IMR-90 (cell line): ENCODE measurements around the gene RNASEH2B. TPM values are rescaled to one million over a fixed set of nuclear protein-coding genes. Genes with fewer than 3 reads are reported as not detected.

ENCODE experiments used
- ATAC-seq: fragments of 200-7000 bp; cut with Tn5 transposase; 2 replicates; pipeline ENCODE4 v1.9.1; 2020; ENCODE audit warnings: low read depth, mild to moderate bottlenecking, moderate library complexity
- BruUV-seq: library from RNA; stranded (reverse); fragments of 400-500 nt; replicated peaks from 2 replicates; lab custom pipeline; 2021; lab: Mats Ljungman, UMichigan
- CTCF ChIA-PET: fragments of 300-600 bp; formaldehyde crosslinking; extraction: SDS; loops from one replicate; lab custom pipeline; 2021; ENCODE audit warnings: antibody characterized with exemption; lab: Yijun Ruan, JAX
- POLR2A ChIA-PET: fragments of 300-600 bp; sonication (Branson Sonifier 250); formaldehyde crosslinking; loops from one replicate; lab custom pipeline; 2022; ENCODE audit warnings: antibody characterized with exemption; ENCODE audit not compliant: unreplicated experiment; lab: Charles Lee
- DNase-seq: peaks from one replicate; pipeline ENCODE4 v3.0.0; 2013
- H2AFZ ChIP-seq: replicated peaks from 2 replicates; pipeline ENCODE3; 2013; ENCODE audit warnings: low read length, mild to moderate bottlenecking; ENCODE audit not compliant: poor library complexity
- H2AK5ac ChIP-seq: 2 replicates; pipeline ENCODE4 v1.6.1; 2013; ENCODE audit warnings: low read depth, low read length, inconsistent platforms
- H2AK9ac ChIP-seq: replicated peaks from 2 replicates; pipeline ENCODE3; 2013; ENCODE audit warnings: mild to moderate bottlenecking, low read depth, low read length, moderate library complexity; ENCODE audit not compliant: poor library complexity
- H2BK120ac ChIP-seq: 2 replicates; pipeline ENCODE4 v1.6.1; 2013; ENCODE audit warnings: low read depth, low read length, inconsistent platforms
- H2BK15ac ChIP-seq: 3 replicates; pipeline ENCODE4 v1.6.1; 2013; ENCODE audit warnings: low read depth, low read length, inconsistent platforms
- H2BK20ac ChIP-seq: 2 replicates; pipeline ENCODE4 v1.6.1; 2013; ENCODE audit warnings: low read depth, mild to moderate bottlenecking, inconsistent platforms, low read length, moderate library complexity
- H2BK5ac ChIP-seq: 2 replicates; pipeline ENCODE4 v1.6.1; 2013; ENCODE audit warnings: mild to moderate bottlenecking, low read depth, low read length, inconsistent platforms; ENCODE audit not compliant: poor library complexity, severe bottlenecking
- H3K14ac ChIP-seq: replicated peaks from 2 replicates; pipeline ENCODE4 v1.6.1; 2013; ENCODE audit warnings: low read depth, low read length, inconsistent platforms
- H3K18ac ChIP-seq: 2 replicates; pipeline ENCODE4 v1.6.1; 2013; ENCODE audit warnings: low read depth, low read length, control low read depth
- H3K23ac ChIP-seq: 2 replicates; pipeline ENCODE4 v1.6.1; 2013; ENCODE audit warnings: low read depth, low read length, inconsistent platforms
- H3K27ac ChIP-seq: 2 replicates; pipeline ENCODE4 v1.5.1; 2013; ENCODE audit warnings: mild to moderate bottlenecking, control low read depth, low read length; ENCODE audit not compliant: insufficient read depth
- H3K27me3 ChIP-seq: 2 replicates; pipeline ENCODE4 v1.6.1; 2013; ENCODE audit warnings: low read length; ENCODE audit not compliant: control insufficient read depth, insufficient read depth
- H3K36me3 ChIP-seq: 2 replicates; pipeline ENCODE4 v1.6.1; 2013; ENCODE audit warnings: low read length, mixed read lengths; ENCODE audit not compliant: control insufficient read depth, insufficient read depth
- H3K4ac ChIP-seq: 2 replicates; pipeline ENCODE4 v1.6.1; 2013; ENCODE audit warnings: low read depth, low read length, inconsistent platforms
- H3K4me1 ChIP-seq: 2 replicates; pipeline ENCODE4 v1.6.1; 2013; ENCODE audit warnings: low read length, mixed read lengths; ENCODE audit not compliant: control insufficient read depth, insufficient read depth
- H3K4me2 ChIP-seq: 2 replicates; pipeline ENCODE4 v1.6.1; 2013; ENCODE audit warnings: low read depth, mild to moderate bottlenecking, control low read depth, low read length, moderate library complexity
- H3K4me3 ChIP-seq: 2 replicates; pipeline ENCODE4 v1.5.1; 2013; ENCODE audit warnings: low read depth, mild to moderate bottlenecking, control low read depth, low read length, moderate library complexity; ENCODE audit not compliant: insufficient read depth
- H3K56ac ChIP-seq: 2 replicates; pipeline ENCODE4 v1.6.1; 2013; ENCODE audit warnings: low read length, inconsistent platforms; ENCODE audit not compliant: insufficient read depth; ENCODE audit errors: extremely low read depth
- H3K79me1 ChIP-seq, 2 experiments: 2 replicates each; pipeline ENCODE4 v1.6.1; 2013; ENCODE audit warnings: low read length in 2 of 2, inconsistent platforms in 1 of 2, low read depth in 1 of 2
- H3K9ac ChIP-seq: 2 replicates; pipeline ENCODE4 v1.6.1; 2013; ENCODE audit warnings: low read depth, low read length, control low read depth
- H3K9me1 ChIP-seq: 2 replicates; pipeline ENCODE4 v1.6.1; 2013; ENCODE audit warnings: low read length, inconsistent platforms; ENCODE audit not compliant: insufficient read depth
- H3K9me3 ChIP-seq: 2 replicates; pipeline ENCODE4 v1.6.1; 2013; ENCODE audit warnings: low read length; ENCODE audit not compliant: control insufficient read depth, insufficient read depth
- H4K20me1 ChIP-seq: 2 replicates; pipeline ENCODE4 v1.6.1; 2013; ENCODE audit warnings: low read length, inconsistent platforms; ENCODE audit not compliant: insufficient read depth
- H4K5ac ChIP-seq: 2 replicates; pipeline ENCODE4 v1.6.1; 2013; ENCODE audit warnings: mild to moderate bottlenecking, low read depth, low read length, control low read depth
- H4K8ac ChIP-seq, 2 experiments: 2 replicates each; pipeline ENCODE4 v1.6.1; 2013; ENCODE audit warnings: low read depth in 2 of 2, low read length in 2 of 2, control low read depth in 1 of 2, inconsistent platforms in 1 of 2
- H4K91ac ChIP-seq: 2 replicates; pipeline ENCODE4 v1.6.1; 2013; ENCODE audit warnings: low read depth, low read length, inconsistent platforms; ENCODE audit not compliant: insufficient read depth
- BHLHE40 ChIP-seq: fragments of 150-350 bp; IDR thresholded peaks from 2 replicates; pipeline ENCODE4 v1.6.1; 2016; ENCODE audit warnings: mild to moderate bottlenecking, low read depth, low read length
- CEBPB ChIP-seq: IDR thresholded peaks from 2 replicates; pipeline ENCODE4 v1.6.1; 2012; ENCODE audit warnings: low read depth, low read length, improper control_type of control experiment
- CHD1 ChIP-seq: IDR thresholded peaks from 2 replicates; pipeline ENCODE4 v1.6.1; 2012; ENCODE audit warnings: low read depth, low read length, improper control_type of control experiment
- FOS ChIP-seq: fragments of 150-350 bp; IDR thresholded peaks from 2 replicates; pipeline ENCODE4 v1.6.1; 2016; ENCODE audit warnings: low read depth, low read length
- MAFK ChIP-seq: IDR thresholded peaks from 2 replicates; pipeline ENCODE4 v1.6.1; 2012; ENCODE audit warnings: low read depth, low read length, improper control_type of control experiment
- MAZ ChIP-seq: IDR thresholded peaks from 2 replicates; pipeline ENCODE4 v1.6.1; 2012; ENCODE audit warnings: low read depth, mild to moderate bottlenecking, low read length, improper control_type of control experiment, moderate library complexity, borderline replicate concordance
- MXI1 ChIP-seq: IDR thresholded peaks from 2 replicates; pipeline ENCODE4 v1.6.1; 2012; ENCODE audit warnings: low read depth, mild to moderate bottlenecking, low read length, moderate library complexity, borderline replicate concordance
- NFE2L2 ChIP-seq: fragments of 150-350 bp; IDR thresholded peaks from 2 replicates; pipeline ENCODE4 v1.6.1; 2016; ENCODE audit warnings: low read depth, mild to moderate bottlenecking, low read length
- POLR2A ChIP-seq: IDR thresholded peaks from 2 replicates; pipeline ENCODE4 v1.6.1; 2012; ENCODE audit warnings: mild to moderate bottlenecking, low read depth, low read length
- RAD21 ChIP-seq: IDR thresholded peaks from 2 replicates; pipeline ENCODE4 v1.6.1; 2012; ENCODE audit warnings: low read length, improper control_type of control experiment
- RCOR1 ChIP-seq: IDR thresholded peaks from 2 replicates; pipeline ENCODE4 v1.6.1; 2012; ENCODE audit warnings: mild to moderate bottlenecking, low read length, improper control_type of control experiment; ENCODE audit not compliant: insufficient replicate concordance
- RFX5 ChIP-seq: IDR thresholded peaks from 2 replicates; pipeline ENCODE4 v1.8.0; 2012; ENCODE audit warnings: low read depth, mild to moderate bottlenecking, low read length, moderate library complexity
- SMC3 ChIP-seq: fragments of 150-350 bp; IDR thresholded peaks from 2 replicates; pipeline ENCODE4 v1.6.1; 2016; ENCODE audit warnings: low read depth, mild to moderate bottlenecking, antibody characterized with exemption, low read length, moderate library complexity
- WGBS, 2 experiments: methylation state at CpG; one replicate each; pipeline versions ENCODE4 v1.1.5 to v1.1.7; 2013; ENCODE audit warnings: missing lambda C conversion rate in 2 of 2; ENCODE audit not compliant: insufficient read length in 1 of 2; ENCODE audit errors: extremely low coverage in 2 of 2; 5-methylcytosine and 5-hydroxymethylcytosine counted together
- dilution Hi-C: fragments of 300-500 bp; cut with HindIII; formaldehyde crosslinking; loops from one replicate; pipeline ENCODE4 v1.14.3; 2018; ENCODE audit warnings: low sequenced_read_pairs; ENCODE audit not compliant: unreplicated experiment
- in situ Hi-C: fragments of 300-500 bp; cut with MboI; formaldehyde crosslinking; loops from 3 replicates; pipeline ENCODE4 v1.14.3; 2019; ENCODE audit warnings: low sequenced_read_pairs, inconsistent platforms, mixed read lengths
- intact Hi-C: fragments of 100-400 bp; cut with micrococcal nuclease; formaldehyde crosslinking; loops from 2 replicates; pipeline ENCODE4 v1.10.0; 2022
- polyA plus RNA-seq, 3 experiments: library from polyadenylated mRNA; depleted of rRNA; stranded (reverse); fragments of >200 nt; gene quantifications; 2 replicates each; pipeline ENCODE4 v1.2.3, GENCODE V29; 2012; ENCODE audit warnings: low replicate concordance in 1 of 3
- total RNA-seq: library from RNA; depleted of rRNA; stranded (reverse); fragments of >200 nt; gene quantifications from 2 replicates; pipeline ENCODE4 v1.2.3, GENCODE V29; 2012
- TF ChIP-seq, protein P1 (sequence below): conservative IDR thresholded peaks from 2 replicates; pipeline ENCODE4 v1.5.1; 2012; ENCODE audit warnings: mild to moderate bottlenecking, low read depth, low read length, improper control_type of control experiment
- TF ChIP-seq, protein P2 (sequence below): fragments of 150-350 bp; IDR thresholded peaks from 2 replicates; pipeline ENCODE4 v1.6.1; 2017; ENCODE audit warnings: mild to moderate bottlenecking, antibody characterized with exemption, low read length, low read depth
- TF ChIP-seq, protein P3 (sequence below): fragments of 150-350 bp; IDR thresholded peaks from 2 replicates; pipeline ENCODE4 v1.6.1; 2016; ENCODE audit warnings: low read depth, mild to moderate bottlenecking, low read length, moderate library complexity, borderline replicate concordance

The RNASEH2B gene
- total and polyA plus RNA-seq, 2 of the 4 experiments (the other 2 are of a cell fraction) = 11.2 to 14.2 TPM

DNA sequence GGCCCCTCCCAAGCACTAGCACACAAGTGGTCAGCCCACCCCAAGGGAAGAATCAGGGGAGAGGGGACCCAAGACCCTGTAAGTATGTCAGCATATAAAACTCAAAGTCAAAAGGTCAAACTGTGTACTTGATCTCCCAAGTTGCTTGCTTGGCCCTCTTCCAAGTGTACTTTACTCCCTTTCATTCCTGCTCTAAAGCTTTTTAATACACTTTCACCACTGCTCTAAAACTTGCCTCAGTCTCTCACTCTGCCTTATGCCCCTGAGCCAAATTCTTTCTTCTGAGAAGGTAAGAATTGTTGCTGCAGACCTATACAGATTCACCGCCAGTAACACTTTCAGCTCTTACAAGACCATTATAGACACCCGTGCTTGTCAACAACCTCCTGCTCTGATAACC is 15.1 kb upstream of the RNASEH2B start:
- Histone ChIP-seq H2BK120ac (no peak overlapping the region), H3K56ac (no peak overlapping the region), H4K8ac (no peak overlapping the region), H4K20me1 (no peaks in the 10 kb centered on the region), H3K9ac (no peak overlapping the region), H3K18ac (no peak overlapping the region), H3K9me1 (no peaks in the 10 kb centered on the region), H2AK5ac (no peak overlapping the region), H3K4me2 (no peak overlapping the region), H3K27ac (no peak overlapping the region), H3K14ac (no peak overlapping the region), H3K27me3 (peaks cover 10% of the 10 kb centered on the region), H3K9me3 (no peaks in the 10 kb centered on the region), H4K91ac (no peak overlapping the region), H4K5ac (no peak overlapping the region), H2AK9ac (no peak overlapping the region), H3K36me3 (no peaks in the 10 kb centered on the region), H3K4ac (no peak overlapping the region), H2BK5ac (no peak overlapping the region), H2AFZ (no peak overlapping the region), H2BK20ac (no peak overlapping the region), H2BK15ac (no peak overlapping the region), H3K4me1 (no peaks in the 10 kb centered on the region), H3K23ac (no peak overlapping the region), H3K79me1 (no peaks in the 10 kb centered on the region), H3K4me3 (no peak overlapping the region)
- BruUV-seq = no TSS peak
- TF ChIP-seq POLR2A = no peak
- TF ChIP-seq, protein P1, sequence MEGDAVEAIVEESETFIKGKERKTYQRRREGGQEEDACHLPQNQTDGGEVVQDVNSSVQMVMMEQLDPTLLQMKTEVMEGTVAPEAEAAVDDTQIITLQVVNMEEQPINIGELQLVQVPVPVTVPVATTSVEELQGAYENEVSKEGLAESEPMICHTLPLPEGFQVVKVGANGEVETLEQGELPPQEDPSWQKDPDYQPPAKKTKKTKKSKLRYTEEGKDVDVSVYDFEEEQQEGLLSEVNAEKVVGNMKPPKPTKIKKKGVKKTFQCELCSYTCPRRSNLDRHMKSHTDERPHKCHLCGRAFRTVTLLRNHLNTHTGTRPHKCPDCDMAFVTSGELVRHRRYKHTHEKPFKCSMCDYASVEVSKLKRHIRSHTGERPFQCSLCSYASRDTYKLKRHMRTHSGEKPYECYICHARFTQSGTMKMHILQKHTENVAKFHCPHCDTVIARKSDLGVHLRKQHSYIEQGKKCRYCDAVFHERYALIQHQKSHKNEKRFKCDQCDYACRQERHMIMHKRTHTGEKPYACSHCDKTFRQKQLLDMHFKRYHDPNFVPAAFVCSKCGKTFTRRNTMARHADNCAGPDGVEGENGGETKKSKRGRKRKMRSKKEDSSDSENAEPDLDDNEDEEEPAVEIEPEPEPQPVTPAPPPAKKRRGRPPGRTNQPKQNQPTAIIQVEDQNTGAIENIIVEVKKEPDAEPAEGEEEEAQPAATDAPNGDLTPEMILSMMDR = no peak
- no peak for TF ChIP-seq SMC3
- no peak for TF ChIP-seq FOS
- TF ChIP-seq MAZ = no peak
- no peak for TF ChIP-seq CHD1
- no peak for TF ChIP-seq BHLHE40
- no peak for TF ChIP-seq RCOR1
- TF ChIP-seq, protein P2, sequence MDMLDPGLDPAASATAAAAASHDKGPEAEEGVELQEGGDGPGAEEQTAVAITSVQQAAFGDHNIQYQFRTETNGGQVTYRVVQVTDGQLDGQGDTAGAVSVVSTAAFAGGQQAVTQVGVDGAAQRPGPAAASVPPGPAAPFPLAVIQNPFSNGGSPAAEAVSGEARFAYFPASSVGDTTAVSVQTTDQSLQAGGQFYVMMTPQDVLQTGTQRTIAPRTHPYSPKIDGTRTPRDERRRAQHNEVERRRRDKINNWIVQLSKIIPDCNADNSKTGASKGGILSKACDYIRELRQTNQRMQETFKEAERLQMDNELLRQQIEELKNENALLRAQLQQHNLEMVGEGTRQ = no peak
- TF ChIP-seq MAFK = no peak
- no peak for TF ChIP-seq RAD21
- TF ChIP-seq, protein P3, sequence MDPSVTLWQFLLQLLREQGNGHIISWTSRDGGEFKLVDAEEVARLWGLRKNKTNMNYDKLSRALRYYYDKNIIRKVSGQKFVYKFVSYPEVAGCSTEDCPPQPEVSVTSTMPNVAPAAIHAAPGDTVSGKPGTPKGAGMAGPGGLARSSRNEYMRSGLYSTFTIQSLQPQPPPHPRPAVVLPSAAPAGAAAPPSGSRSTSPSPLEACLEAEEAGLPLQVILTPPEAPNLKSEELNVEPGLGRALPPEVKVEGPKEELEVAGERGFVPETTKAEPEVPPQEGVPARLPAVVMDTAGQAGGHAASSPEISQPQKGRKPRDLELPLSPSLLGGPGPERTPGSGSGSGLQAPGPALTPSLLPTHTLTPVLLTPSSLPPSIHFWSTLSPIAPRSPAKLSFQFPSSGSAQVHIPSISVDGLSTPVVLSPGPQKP = no peak
- TF ChIP-seq RFX5 = no peak
- no peak for TF ChIP-seq CEBPB
- no peak for TF ChIP-seq NFE2L2
- TF ChIP-seq MXI1 = no peak
- intact Hi-C loops (no loop called here), in situ Hi-C loops (no loop called here), dilution Hi-C loops (no loop called here)
- WGBS, 2 experiments = no CpG with 5 or more reads among the region's 2 CpGs
- no peak for ATAC-seq
- CTCF ChIA-PET = no interaction called here
- POLR2A ChIA-PET = no interaction called here
- DNase-seq = no peak
